NCI-H187 treated with DMSO at 0.1 percent for 48 hours (cell line): ENCODE results near the gene LYRM2.
A peak's percentile ranks its signal among the peaks of the same experiment; 100 is the strongest.
"Not testable (repeated sequence)": the region's sequence is repeated elsewhere in the genome, so short reads cannot be mapped to it uniquely, and the experiment has no call there.

ENCODE experiments used
- DNase-seq: peaks from one replicate; lab custom pipeline; 2025; lab: John Stamatoyannopoulos, UW

The LYRM2 gene

DNA sequence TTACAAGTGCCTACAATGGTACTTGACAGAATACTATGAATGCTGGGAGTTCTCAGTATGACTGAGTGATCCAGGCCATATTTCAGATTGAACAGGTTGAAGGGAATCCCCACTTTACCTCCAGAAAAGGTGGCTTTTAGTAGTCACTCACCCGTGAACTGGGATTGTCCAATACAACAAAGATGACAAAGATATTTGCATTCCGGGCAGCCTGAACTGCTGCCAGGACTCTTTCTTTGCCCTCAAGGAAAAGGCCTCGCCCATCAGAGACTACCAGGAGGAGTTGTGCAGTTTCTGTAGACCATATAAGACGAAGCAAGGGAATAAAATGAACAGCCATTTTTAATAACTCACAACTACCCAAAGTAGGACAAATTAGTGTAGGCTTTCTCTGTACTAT is 6.3 kb upstream of the LYRM2 start:
- DNase-seq, result no peak

DNA sequence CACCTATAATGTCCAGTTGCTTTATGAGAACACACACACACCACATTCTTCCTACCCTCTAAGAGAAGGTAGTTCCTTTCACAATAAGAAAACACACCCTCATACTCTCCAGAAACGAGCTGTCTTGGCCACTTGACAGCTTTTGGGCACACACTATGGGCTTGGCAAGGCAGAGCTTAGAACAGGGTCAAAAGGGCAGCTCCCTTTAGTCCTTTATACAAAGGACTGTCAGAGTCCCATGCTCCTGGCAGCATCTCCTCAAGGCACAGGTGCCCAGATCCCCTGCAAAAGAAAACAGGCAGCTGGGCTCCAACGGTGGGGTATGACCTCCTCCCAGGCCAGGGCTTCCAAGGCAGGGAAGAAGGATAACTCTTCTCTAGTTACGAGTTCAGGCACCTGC is 4.9 kb upstream of the LYRM2 start:
- no peak for DNase-seq

DNA sequence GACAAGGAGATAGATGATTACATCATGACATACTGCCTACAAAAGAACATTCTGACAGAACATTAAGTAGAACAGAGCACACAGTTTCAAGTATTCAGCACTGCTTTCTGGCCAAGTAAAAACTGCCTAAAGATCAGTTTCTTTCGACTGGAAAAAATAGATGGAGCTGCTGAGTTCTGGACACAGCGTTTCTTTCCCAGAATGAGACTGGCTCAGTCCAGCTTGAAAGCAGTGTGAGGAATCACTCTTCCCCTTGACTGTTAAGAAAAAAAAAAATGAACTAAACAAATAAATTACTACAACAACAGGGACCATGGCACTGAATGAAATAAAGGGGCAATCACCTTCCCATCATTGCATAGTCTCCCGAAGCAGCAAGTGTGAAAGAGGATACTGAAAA is 4.4 kb upstream of the LYRM2 start:
- no peak for DNase-seq

GRCh38 chr6:89641581-89641980 is 3.0 kb upstream of the LYRM2 start:
- not testable (repeated sequence) for DNase-seq

DNA sequence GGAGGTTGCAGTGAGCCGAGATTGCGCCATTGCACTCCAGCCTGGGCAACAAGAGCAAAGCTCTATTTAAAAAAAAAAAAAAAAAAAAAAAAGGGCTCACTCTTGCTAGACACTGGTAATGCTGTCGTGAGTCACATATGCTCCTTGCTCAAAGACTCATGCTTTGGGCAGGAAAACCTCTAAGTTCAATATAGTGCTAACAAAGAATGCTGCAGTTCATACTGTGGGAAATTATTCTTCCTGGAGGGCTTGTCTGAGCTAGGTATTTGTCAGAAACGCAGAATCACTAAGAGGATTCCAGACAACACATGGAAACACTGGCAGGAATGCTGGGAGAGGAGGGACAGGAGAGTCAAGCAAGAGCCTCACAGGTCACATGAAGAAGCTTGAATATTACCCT is 2.3 kb upstream of the LYRM2 start:
- DNase-seq, result no peak

GRCh38 chr6:89637960-89638319 is 607 bp downstream of the LYRM2 start:
- no peak for DNase-seq

- DNase-seq, result not testable (repeated sequence)
Measured at GRCh38 chr6:89636412-89636811, 2.1 kb downstream of the LYRM2 start.

DNA sequence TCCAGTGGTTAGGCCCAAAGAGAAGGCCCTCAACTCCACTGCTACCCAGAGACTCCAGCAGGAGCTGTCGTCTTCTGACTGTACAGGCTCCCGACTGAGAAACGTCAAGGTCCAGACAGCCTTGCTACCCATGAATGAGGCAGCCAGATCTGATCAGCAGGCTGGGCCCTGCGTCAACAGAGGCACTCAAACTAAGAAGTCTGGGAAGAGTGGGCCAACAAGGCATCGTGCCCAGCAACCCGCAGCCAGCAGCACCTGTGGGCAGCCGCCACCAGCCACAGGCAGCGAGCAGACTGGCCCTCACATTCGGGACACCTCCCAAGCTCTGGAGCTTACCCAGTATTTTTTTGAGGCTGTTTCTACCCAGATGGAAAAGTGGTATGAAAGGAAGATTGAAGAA is 8.1 kb downstream of the LYRM2 start:
- no peak for DNase-seq

- no peak for DNase-seq
Measured at GRCh38 chr6:89623749-89624148, 14.8 kb downstream of the LYRM2 start.

- DNase-seq, result no peak
Measured at GRCh38 chr6:89619567-89619966, 19.0 kb downstream of the LYRM2 start.

DNA sequence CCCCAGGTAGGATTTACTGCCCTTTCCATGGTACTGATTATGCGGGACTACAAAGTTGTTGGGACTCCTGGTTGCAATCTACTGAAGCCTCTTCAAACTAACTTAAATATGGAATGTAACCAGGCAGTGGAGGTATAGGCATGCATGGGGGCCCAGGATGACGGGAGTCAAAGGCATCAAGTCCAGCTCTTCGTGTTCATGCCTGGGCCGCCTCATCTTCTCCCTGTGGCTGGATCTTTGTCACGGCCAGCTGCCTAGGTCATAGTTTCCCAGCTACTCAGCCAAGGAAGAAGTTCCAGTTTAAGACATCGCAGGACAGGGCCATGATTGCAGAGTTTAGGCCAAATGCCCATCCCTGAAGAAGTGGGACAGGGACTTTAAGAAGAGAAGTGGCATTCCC is 20.5 kb downstream of the LYRM2 start:
- DNase-seq, result no peak

DNA sequence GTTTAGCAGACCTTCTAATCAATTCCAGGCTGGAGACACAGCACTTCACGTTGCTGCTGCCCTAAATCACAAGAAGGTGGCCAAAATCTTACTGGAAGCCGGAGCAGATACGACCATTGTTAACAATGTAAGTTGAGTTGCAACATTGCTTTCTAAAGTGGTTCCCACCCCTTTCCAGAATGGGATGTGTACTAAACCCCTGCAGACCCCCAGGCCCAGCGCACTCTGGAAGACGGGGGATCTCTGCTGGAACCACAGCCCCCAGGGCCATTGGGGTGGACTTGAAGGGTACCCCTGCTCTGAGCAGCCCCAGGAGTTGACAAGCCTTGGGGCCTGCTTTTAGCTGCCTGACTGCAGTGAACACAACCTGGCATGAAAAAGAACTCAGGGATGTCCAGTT is 22.0 kb downstream of the LYRM2 start:
- DNase-seq, result no peak

DNA sequence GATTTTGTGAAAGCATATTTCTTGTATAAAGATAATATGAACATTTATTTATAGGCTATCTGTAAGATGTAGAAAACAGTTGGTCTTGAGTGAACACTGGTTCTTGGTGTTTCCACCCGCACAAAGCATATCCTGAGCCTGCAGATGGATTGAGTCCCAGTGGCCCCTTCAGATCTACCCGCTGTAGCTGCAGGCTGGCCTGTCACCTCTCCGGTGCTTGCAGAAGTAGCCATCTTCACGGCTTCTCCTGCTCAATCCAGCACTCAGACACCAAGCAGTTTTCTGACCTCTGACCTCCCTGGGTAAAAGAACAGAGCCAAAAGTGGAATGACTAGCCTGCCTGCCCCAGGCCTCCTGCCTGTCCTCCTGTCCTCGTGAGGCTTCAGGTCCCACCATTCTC is 22.7 kb downstream of the LYRM2 start:
- no peak for DNase-seq

DNA sequence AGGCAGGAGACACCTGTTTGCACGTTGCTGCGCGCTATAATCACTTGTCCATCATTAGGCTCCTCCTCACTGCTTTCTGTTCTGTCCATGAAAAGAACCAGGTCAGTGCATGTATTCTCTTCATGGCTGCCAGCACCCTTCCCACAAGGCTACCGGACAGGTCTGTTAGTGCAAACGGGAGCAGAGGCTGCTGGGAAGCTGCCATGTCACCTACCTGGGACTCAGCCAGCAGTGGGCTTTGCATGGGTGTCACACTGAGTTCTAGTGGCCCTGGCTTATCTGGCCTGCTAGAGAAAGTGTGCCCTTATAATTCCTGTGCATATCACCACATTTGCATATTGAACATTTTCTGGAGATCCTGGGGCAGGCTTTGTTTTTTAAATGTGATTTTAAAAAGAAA is 24.8 kb downstream of the LYRM2 start:
- DNase-seq, result no peak

DNA sequence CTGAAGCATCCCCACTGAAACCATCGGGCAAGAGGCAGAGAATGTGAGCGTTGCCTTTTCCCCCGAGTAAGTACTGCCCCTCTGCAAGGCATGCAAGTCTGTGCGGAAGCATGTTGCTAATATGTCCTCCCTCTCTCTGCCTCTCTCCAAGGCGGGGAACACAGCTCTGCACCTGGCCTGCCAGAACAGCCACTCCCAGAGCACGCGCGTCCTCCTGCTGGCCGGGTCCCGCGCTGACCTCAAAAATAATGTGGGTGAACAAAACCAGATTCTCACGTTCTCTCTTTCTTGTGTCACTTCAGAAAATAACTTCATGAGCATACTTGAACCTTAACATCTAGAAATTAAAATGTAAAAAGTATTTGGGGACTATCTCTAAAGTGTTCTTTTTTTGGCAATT is 26.4 kb downstream of the LYRM2 start:
- no peak for DNase-seq

- DNase-seq, result no peak
Measured at GRCh38 chr6:89611666-89612065, 26.9 kb downstream of the LYRM2 start.

GRCh38 chr6:89610149-89610642 is 28.4 kb downstream of the LYRM2 start:
- DNase-seq, result no peak

GRCh38 chr6:89605861-89606260 is 32.7 kb downstream of the LYRM2 start:
- DNase-seq, result no peak

GRCh38 chr6:89604653-89605052 is 33.9 kb downstream of the LYRM2 start:
- no peak for DNase-seq

DNA sequence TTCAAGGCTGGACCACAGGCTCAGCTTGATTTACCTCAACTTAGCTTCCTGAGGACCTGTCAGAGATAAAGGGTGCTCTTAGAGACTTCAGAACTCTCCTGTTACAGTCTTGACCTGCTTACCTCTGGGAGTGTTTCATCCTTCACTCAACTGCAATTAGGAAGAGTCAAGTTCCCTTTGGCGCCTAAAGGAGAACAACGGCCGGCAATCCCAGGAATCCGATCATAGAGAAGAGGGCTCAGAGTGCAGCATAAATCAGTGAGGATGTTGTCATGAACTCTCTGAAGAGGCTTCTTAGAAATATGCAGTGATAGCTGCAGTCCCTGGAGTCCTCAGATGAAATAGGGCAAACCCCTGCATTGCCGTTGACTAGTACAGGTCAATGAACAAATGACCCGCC is 36.4 kb downstream of the LYRM2 start:
- peak; percentile 77 for DNase-seq

DNA sequence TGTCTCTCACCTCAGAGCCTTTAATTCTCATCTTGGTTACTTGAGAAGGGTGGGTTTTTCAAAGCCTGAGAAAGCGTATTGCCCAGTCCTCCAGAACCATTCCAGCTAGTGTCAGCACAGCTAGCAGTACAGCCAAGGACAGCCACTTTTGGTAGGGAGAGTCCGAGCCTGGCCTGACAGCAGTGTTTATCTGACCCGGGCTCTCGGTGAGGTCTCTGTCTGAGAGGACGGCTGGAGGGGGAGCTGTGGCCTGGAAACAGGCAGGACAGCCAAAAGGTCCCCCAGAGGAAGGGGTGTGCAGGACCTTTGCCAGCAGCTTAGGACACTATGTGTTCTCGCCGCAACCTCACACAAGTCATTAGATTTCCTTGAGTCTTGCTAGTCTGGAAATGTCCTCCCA is 38.8 kb downstream of the LYRM2 start:
- no peak for DNase-seq

DNA sequence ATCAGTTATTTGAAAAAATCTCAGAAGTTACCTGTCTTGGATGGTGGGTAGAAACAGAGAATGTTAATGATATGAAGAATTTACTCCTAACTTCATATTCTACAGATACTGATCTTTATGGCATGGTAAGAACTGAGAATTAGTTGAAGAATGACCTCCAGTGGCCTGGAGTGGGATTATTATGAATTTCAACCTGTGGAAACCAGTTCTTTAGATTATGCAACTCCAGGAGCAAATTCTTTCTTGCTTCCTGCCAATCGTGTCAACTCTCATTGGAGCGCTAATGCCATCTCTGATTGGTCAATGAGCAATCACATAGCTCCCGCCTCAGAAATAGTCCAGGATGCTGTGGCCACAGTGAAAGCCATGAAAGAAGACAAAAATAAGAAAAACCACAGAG is 40.6 kb downstream of the LYRM2 start:
- no peak for DNase-seq

DNA sequence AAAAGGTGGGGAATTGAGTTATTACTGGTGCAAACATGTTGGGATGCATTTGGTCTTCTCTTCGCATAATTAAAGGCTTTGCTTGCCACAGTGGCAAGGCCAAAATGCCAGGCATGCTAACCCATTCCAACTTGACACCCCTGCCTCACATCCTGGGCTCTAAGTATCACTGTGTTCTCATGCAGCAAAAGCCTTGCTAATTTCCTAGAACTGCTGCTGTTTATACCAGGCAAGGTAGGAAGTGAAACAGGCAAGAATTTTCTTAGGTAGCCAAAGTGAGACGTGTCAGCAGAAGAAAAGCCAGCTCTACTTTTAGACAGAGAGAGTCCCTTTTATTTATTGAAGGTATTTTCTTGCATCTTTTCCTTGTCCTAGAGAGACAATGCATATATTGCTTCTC is 41.2 kb downstream of the LYRM2 start:
- no peak for DNase-seq

- no peak for DNase-seq
Measured at GRCh38 chr6:89596484-89596883, 42.1 kb downstream of the LYRM2 start.

DNA sequence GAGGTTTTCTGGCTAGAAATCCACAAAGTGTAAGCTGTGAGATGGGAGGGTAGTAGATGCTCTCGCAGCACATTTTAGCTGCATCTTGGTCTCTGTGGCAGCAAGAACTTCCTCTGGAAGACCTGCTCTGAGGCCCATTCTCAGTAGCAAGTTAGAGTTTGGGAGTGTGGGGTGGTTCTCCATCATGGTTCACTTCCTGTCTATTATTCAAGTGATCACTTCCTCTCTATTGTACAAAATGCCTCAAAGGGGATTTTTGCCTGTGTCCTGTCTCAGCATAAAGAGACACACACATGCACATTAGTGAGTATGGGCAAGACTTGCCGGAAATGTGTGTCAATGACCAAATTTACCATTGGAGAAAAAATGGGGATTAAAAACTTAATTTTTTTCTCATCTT is 42.5 kb downstream of the LYRM2 start:
- DNase-seq, result no peak
